Memory B cell (primary cell): ENCODE data around the gene SPEG.

Experiments used
- ATAC-seq: fragments of 150-1000 bp; cut with Tn5 transposase; 2 replicates; pipeline ENCODE4 v1.10.0; 2021; ENCODE audit warnings: low read depth, mild to moderate bottlenecking, moderate library complexity
- DNase-seq, 2 donors: peaks; one replicate each; pipeline ENCODE4 v3.0.0; 2022; ENCODE audit warnings: low spot score in 2 of 2
- H3K27ac Mint-ChIP-seq: one replicate; pipeline ENCODE4 v1.8.0; 2022; ENCODE audit warnings: mild to moderate bottlenecking, moderate library complexity, mixed read lengths
- H3K27me3 Mint-ChIP-seq: one replicate; pipeline ENCODE4 v1.8.0; 2022; ENCODE audit warnings: mixed read lengths
- H3K36me3 Mint-ChIP-seq: one replicate; pipeline ENCODE4 v1.8.0; 2022; ENCODE audit warnings: mild to moderate bottlenecking, mixed read lengths
- H3K4me1 Mint-ChIP-seq: one replicate; pipeline ENCODE4 v1.8.0; 2022; ENCODE audit warnings: mixed read lengths
- H3K4me3 Mint-ChIP-seq: one replicate; pipeline ENCODE4 v1.8.0; 2022; ENCODE audit warnings: mild to moderate bottlenecking, moderate library complexity, mixed read lengths
- H3K9me3 Mint-ChIP-seq: one replicate; pipeline ENCODE4 v1.8.0; 2022; ENCODE audit warnings: mixed read lengths

SPEG gene

DNA sequence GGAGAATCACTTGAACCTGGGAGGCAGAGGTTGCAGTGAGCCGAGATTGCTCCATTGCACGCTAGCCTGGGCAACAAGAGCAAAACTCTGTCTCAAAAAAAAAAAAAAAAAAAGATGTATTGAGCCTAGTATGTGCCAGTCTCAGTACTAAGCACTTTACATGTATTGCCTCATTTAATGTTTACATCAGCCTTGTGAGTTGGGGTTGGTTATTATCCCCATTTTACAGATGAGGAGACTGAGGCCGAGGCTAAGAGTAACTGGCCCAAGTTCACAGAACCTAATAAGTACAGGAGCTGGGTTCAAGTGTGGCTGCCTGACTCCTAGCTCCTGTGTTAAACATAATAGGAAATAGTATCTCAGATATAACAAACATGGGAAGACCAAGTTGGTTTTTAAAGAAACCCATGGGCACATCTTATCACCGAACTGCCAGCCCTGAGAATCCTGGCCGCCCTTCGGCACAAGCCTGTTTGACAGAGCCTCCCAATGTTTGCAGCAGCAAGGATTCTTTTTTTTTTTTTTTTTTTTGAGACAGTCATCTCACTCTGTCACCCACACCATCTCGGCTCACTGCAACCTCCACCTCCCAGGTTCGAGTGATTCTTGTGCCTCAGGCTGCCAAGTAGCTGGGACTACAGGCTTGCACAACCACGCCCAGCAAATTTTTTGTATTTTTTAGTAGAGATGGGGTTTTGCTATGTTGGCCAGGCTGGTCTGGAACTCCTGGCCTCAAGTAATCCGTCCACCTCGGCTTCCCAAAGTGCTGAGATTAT, 39.8 kb downstream of the SPEG start:
- H3K27me3 Mint-ChIP-seq = peaks cover 31% of the 10 kb centered on the region
- no peak for DNase-seq
- H3K4me3 Mint-ChIP-seq = no peak overlapping the region
- no peaks in the 10 kb centered on the region for H3K36me3 Mint-ChIP-seq
- no peaks in the 10 kb centered on the region for H3K9me3 Mint-ChIP-seq
- ATAC-seq = no peak
- no peak overlapping the region for H3K27ac Mint-ChIP-seq
- H3K4me1 Mint-ChIP-seq = peaks cover 4% of the 10 kb centered on the region

DNA sequence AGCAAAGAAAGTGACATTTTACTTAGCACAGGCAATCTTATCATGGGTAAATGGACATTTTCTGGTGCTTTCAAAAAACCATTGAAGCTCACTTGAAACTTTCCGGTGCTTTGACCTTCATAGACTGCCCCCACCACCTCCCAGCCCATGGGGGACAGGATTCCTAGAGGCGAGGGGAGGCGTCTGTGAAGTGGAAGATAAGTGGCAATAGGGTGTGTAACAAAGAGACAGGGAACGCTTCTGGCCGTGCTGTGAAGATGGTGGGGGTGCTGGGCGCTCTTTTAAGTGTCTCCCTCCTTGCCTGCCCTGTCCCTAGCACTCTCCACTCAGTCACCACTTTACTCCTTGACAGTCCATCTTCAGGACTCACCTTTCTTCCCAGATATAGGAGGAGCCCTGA, 40.6 kb downstream of the SPEG start:
- Mint-ChIP-seq H3K36me3 (no peaks in the 10 kb centered on the region), H3K9me3 (no peaks in the 10 kb centered on the region), H3K27ac (no peak overlapping the region), H3K4me1 (peaks cover 4% of the 10 kb centered on the region), H3K27me3 (peaks cover 31% of the 10 kb centered on the region), H3K4me3 (no peak overlapping the region)
- DNase-seq (no peak), ATAC-seq (no peak)

DNA sequence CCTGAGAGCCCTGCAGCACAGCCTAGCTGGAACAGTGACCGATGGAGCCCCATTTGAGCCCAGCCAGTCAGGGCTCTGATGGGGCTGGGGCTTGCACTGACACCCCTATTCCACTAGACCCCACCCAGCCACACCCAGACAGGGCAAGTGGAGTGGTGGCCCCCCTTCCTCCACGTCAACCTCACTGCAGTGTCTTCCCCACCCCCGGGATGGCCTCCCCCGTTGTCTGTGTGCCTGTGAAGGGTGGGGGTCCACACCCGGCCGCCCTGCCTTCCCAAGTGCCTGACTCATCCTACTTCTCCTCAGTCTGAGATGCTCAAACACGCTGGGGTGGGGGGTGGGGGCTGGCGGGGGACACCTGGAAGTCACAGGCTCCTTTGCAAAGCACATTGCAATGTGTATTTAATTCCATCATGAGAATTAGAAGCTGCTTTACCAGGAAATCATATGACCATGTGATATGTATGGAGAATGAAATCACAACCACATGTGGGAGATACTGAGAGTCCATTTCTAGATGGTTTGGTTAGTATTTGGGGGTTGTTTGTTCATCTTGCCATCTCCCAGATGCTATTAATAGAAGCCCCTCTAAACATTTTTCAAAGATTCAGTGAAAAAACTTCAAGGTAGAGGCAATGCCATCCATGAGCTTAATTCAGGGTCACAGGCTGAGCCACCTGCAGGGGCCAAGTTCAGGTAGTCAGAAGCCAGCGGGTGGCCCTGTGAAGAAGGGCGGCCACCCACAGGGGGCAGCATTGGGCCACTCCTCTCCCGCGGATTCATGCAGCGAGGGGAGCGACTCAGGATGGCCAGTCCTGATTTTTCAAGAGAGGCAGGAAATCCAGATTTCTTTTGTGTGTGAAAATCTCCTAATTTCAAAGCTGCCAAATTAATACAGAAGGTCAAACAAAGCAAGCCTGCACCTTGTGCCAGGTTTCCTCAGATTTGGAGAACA, 41.3 kb downstream of the SPEG start:
- H3K4me3 Mint-ChIP-seq = peak overlapping the region; percentile 11
- peak in 1 of 2 donors; percentile 34 for DNase-seq
- peaks cover 4% of the 10 kb centered on the region for H3K4me1 Mint-ChIP-seq
- no peaks in the 10 kb centered on the region for H3K9me3 Mint-ChIP-seq
- no peak overlapping the region for H3K27ac Mint-ChIP-seq
- ATAC-seq = peak; percentile 53
- no peaks in the 10 kb centered on the region for H3K36me3 Mint-ChIP-seq
- H3K27me3 Mint-ChIP-seq = peaks cover 32% of the 10 kb centered on the region

DNA sequence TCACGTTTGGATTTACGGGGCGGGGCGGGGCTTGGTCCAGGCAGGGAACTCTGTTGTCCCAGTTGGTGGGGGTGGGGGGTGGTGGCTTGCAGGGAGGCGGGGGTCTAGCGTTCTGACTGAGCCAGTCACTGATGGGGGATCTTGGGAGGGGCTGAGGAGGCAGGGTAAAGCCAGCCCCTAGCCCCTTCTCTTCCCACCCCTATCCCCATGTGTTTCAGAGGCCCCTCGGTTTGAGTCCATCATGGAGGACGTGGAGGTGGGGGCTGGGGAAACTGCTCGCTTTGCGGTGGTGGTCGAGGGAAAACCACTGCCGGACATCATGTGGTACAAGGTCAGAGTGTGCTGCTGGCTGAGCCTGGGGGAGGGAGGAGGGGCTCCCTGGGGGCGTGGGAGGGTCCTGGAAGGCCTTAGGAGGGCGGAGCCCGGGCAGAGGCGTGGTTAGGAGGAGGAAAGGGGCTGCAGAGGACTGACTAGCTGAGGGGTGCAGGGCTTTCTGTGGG, 42.1 kb downstream of the SPEG start:
- Mint-ChIP-seq H3K4me3 (no peak overlapping the region), H3K4me1 (peaks cover 4% of the 10 kb centered on the region), H3K27ac (no peak overlapping the region), H3K9me3 (no peaks in the 10 kb centered on the region), H3K27me3 (peaks cover 29% of the 10 kb centered on the region), H3K36me3 (no peaks in the 10 kb centered on the region)
- no peak for DNase-seq
- ATAC-seq = no peak

DNA sequence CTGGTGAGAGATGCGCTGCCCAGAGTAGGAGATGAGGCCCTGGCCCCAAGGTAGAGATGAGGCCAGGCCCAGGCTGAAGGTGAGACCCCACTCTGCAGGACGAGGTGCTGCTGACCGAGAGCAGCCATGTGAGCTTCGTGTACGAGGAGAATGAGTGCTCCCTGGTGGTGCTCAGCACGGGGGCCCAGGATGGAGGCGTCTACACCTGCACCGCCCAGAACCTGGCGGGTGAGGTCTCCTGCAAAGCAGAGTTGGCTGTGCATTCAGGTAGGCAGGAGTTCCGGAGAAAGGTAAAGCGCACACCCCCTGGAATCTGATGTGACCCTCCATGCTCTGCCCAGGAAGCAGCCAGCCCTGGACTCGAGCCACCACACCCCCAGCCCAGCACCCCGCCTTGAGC, 42.5 kb downstream of the SPEG start:
- Mint-ChIP-seq H3K27ac (no peak overlapping the region), H3K9me3 (no peaks in the 10 kb centered on the region), H3K36me3 (no peaks in the 10 kb centered on the region), H3K4me3 (no peak overlapping the region), H3K27me3 (peaks cover 29% of the 10 kb centered on the region), H3K4me1 (peaks cover 4% of the 10 kb centered on the region)
- DNase-seq (no peak), ATAC-seq (no peak)

DNA sequence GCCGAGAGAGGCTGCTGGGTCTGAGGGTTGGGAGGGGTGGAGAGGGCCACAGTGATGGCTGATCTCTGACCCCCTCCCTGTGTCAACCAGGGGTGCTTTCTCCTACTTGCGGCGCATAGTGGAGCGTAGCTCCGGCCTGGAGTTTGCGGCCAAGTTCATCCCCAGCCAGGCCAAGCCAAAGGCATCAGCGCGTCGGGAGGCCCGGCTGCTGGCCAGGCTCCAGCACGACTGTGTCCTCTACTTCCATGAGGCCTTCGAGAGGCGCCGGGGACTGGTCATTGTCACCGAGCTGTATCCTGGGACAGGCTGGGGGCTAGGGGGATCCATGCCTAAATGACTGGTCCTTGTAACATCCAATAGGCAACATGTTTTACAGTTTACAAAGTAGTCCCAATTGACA, 43.2 kb downstream of the SPEG start:
- H3K27ac Mint-ChIP-seq = no peak overlapping the region
- ATAC-seq (no peak), DNase-seq (no peak)
- H3K4me1 Mint-ChIP-seq = peaks cover 4% of the 10 kb centered on the region
- no peaks in the 10 kb centered on the region for H3K36me3 Mint-ChIP-seq
- peaks cover 26% of the 10 kb centered on the region for H3K27me3 Mint-ChIP-seq
- no peaks in the 10 kb centered on the region for H3K9me3 Mint-ChIP-seq
- H3K4me3 Mint-ChIP-seq = no peak overlapping the region

DNA sequence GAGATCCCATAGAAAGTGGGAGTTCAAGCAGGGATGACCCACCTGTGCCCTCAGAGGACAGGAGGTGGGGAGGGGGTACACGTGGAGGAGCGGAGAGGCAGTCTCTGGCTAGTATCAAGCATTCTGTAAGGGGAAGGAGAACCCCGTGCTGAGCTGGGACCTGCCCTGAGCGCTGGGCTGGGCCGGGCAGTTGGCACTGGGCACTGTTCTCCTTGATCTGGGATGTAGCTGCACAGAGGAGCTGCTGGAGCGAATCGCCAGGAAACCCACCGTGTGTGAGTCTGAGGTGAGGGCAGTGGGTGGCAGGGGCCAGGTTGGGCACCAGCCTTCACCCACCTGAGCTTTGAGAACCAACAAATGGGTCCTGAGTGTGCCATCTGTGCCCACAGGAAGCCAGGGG, 44.3 kb downstream of the SPEG start:
- peaks cover 4% of the 10 kb centered on the region for H3K4me1 Mint-ChIP-seq
- no peak for DNase-seq
- peaks cover 23% of the 10 kb centered on the region for H3K27me3 Mint-ChIP-seq
- no peak overlapping the region for H3K4me3 Mint-ChIP-seq
- H3K36me3 Mint-ChIP-seq = no peaks in the 10 kb centered on the region
- no peak for ATAC-seq
- no peaks in the 10 kb centered on the region for H3K9me3 Mint-ChIP-seq
- H3K27ac Mint-ChIP-seq = no peak overlapping the region

DNA sequence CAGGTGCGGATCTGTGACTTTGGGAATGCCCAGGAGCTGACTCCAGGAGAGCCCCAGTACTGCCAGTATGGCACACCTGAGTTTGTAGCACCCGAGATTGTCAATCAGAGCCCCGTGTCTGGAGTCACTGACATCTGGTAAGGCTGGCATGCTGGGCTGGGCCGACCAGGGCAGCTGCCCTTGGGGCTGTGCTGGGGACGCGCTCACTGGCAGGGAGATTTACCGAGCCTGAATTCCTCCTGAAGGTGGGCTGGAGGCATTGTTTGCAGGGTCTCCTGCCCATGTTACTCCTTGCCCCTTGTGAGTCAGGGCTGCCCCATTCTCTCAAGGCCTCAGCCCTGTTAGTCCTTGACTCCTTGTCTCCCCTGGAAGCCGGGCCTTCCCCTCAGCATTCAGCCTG, 45.4 kb downstream of the SPEG start:
- Mint-ChIP-seq H3K4me1 (peaks cover 4% of the 10 kb centered on the region), H3K36me3 (no peaks in the 10 kb centered on the region), H3K27ac (no peak overlapping the region), H3K4me3 (no peak overlapping the region), H3K27me3 (peaks cover 26% of the 10 kb centered on the region), H3K9me3 (no peaks in the 10 kb centered on the region)
- ATAC-seq = no peak
- DNase-seq = no peak

DNA sequence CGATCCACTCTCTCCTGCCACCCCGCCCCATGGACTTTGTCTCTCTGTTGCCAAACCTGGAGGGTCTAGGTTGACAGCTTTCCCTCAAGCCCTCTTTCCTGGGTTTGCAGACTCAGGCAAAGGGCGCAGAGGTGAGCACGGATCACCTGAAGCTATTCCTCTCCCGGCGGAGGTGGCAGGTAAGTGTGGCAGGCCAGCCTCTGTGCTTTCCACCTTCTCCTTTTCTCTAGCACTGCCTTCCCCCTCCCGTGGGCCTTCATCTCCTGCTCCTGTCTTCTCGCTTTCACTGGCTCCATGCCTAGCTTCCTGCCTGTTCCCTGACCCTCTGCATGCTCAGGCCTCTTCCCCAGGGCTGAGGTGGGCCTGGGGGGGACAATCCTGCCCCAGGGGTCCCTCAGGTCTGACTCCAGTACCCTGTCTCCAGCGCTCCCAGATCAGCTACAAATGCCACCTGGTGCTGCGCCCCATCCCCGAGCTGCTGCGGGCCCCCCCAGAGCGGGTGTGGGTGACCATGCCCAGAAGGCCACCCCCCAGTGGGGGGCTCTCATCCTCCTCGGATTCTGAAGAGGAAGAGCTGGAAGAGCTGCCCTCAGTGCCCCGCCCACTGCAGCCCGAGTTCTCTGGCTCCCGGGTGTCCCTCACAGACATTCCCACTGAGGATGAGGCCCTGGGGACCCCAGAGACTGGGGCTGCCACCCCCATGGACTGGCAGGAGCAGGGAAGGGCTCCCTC, 48.2 kb downstream of the SPEG start:
- H3K27me3 Mint-ChIP-seq = peaks cover 18% of the 10 kb centered on the region

DNA sequence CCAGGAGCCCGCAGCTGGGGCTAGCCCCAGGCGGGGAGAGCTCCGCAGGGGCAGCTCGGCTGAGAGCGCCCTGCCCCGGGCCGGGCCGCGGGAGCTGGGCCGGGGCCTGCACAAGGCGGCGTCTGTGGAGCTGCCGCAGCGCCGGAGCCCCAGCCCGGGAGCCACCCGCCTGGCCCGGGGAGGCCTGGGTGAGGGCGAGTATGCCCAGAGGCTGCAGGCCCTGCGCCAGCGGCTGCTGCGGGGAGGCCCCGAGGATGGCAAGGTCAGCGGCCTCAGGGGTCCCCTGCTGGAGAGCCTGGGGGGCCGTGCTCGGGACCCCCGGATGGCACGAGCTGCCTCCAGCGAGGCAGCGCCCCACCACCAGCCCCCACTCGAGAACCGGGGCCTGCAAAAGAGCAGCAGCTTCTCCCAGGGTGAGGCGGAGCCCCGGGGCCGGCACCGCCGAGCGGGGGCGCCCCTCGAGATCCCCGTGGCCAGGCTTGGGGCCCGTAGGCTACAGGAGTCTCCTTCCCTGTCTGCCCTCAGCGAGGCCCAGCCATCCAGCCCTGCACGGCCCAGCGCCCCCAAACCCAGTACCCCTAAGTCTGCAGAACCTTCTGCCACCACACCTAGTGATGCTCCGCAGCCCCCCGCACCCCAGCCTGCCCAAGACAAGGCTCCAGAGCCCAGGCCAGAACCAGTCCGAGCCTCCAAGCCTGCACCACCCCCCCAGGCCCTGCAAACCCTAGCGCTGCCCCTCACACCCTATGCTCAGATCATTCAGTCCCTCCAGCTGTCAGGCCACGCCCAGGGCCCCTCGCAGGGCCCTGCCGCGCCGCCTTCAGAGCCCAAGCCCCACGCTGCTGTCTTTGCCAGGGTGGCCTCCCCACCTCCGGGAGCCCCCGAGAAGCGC, 49.1 kb downstream of the SPEG start:
- Mint-ChIP-seq H3K4me3 (peak overlapping the region; percentile 75), H3K27me3 (peaks cover 22% of the 10 kb centered on the region), H3K4me1 (no peaks in the 10 kb centered on the region), H3K36me3 (no peaks in the 10 kb centered on the region), H3K27ac (no peak overlapping the region), H3K9me3 (no peaks in the 10 kb centered on the region)
- ATAC-seq = peak; percentile 26
- DNase-seq = peak in 1 of 2 donors; percentile 25

More for the DNA sequence above, 48.2 kb downstream of the SPEG start:
- H3K36me3 Mint-ChIP-seq = no peaks in the 10 kb centered on the region
- ATAC-seq (no peak), DNase-seq (no peak)
- H3K27ac Mint-ChIP-seq = no peak overlapping the region
- H3K4me1 Mint-ChIP-seq = no peaks in the 10 kb centered on the region
- no peaks in the 10 kb centered on the region for H3K9me3 Mint-ChIP-seq
- H3K4me3 Mint-ChIP-seq = no peak overlapping the region

DNA sequence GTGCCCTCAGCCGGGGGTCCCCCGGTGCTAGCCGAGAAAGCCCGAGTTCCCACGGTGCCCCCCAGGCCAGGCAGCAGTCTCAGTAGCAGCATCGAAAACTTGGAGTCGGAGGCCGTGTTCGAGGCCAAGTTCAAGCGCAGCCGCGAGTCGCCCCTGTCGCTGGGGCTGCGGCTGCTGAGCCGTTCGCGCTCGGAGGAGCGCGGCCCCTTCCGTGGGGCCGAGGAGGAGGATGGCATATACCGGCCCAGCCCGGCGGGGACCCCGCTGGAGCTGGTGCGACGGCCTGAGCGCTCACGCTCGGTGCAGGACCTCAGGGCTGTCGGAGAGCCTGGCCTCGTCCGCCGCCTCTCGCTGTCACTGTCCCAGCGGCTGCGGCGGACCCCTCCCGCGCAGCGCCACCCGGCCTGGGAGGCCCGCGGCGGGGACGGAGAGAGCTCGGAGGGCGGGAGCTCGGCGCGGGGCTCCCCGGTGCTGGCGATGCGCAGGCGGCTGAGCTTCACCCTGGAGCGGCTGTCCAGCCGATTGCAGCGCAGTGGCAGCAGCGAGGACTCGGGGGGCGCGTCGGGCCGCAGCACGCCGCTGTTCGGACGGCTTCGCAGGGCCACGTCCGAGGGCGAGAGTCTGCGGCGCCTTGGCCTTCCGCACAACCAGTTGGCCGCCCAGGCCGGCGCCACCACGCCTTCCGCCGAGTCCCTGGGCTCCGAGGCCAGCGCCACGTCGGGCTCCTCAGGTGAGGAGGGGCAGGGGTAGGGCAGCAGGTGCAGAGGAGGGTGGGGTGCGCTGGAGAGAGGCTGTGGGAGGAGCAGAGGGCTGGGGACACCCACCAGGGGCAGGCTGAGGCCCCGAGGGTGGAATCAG, 49.9 kb downstream of the SPEG start:
- peak; percentile 26 for ATAC-seq
- DNase-seq = no peak
- no peaks in the 10 kb centered on the region for H3K9me3 Mint-ChIP-seq
- no peak overlapping the region for H3K27ac Mint-ChIP-seq
- H3K36me3 Mint-ChIP-seq = no peaks in the 10 kb centered on the region
- H3K4me1 Mint-ChIP-seq = no peaks in the 10 kb centered on the region
- H3K4me3 Mint-ChIP-seq = peak overlapping the region; percentile 75
- peaks cover 22% of the 10 kb centered on the region for H3K27me3 Mint-ChIP-seq

DNA sequence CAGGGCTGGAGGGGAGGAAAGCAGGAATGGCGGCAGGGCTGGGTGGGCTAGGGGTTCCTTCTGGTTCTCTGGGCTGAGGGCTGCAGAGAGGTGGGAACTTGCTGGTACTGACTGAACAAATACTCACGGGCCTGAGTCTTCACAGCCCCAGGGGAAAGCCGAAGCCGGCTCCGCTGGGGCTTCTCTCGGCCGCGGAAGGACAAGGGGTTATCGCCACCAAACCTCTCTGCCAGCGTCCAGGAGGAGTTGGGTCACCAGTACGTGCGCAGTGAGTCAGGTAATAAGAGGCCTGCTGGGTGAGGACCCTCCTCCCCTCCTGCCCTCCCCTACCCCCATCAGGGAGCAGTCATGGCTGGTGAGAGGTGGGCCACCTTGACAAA, 50.5 kb downstream of the SPEG start:
- Mint-ChIP-seq H3K4me3 (peak overlapping the region; percentile 3), H3K9me3 (no peaks in the 10 kb centered on the region), H3K4me1 (no peaks in the 10 kb centered on the region), H3K27me3 (peaks cover 22% of the 10 kb centered on the region), H3K36me3 (no peaks in the 10 kb centered on the region), H3K27ac (no peak overlapping the region)
- DNase-seq (no peak), ATAC-seq (no peak)
